Activated T-helper 9 cell treated with anti-CD3 and anti-CD28 coated beads, Interleukin-2, amount 50 U/mL, for 16 hours (primary cell): ENCODE measurements around the gene IZUMO1.
"Not testable (repeated sequence)": the region's sequence is repeated elsewhere in the genome, so short reads cannot be mapped to it uniquely, and the experiment has no call there.

Experiments used
- DNase-seq: peaks from one replicate; pipeline ENCODE4 v3.0.0-alpha.2; 2020; ENCODE audit warnings: low read depth

Gene IZUMO1

DNA sequence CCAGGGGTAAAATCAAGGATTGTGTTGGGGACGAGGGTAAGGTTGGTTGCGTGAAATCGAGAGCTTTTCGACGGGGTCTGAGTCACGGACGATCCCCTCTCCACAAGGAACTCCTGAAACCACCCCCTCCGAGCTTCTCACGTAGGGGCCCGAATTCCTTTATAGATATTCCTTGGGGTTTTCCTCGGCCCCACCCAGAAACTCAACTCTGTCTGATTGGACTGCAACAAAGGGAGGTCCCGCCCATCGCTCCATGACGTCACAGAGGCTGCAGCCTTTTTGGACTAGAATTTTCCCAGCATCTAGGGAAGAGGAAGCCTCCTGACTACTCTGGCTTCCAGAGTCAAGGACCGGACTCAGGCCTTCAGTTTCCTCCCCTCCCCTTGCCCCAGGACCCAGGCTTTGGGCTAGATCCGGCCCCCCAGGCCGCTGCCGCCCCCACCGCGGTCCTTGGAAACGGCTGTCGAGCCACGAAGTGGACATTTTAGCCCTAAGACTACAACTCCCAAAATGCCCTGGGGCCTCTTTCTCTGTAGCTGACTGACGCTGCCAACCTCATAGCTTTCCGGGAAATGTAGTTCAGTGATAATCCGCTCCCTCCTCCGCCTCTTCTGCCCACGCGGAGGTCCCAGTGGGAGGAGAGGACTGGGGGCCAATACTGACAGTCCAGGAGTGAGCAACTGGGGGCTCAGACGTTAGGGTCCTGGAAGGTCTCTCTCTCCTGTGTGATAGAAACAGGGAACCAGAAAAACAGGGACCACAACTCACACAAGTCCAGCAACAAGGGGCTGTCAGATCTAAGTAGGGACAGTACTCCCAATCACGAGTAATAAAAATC, at the start of gene IZUMO1:
IZUMO1 (minus strand) TSS at position 172 of the 838 bp plus-strand sequence. CDS start 1,050 bp downstream, outside the sequence.
- no peak for DNase-seq

DNA sequence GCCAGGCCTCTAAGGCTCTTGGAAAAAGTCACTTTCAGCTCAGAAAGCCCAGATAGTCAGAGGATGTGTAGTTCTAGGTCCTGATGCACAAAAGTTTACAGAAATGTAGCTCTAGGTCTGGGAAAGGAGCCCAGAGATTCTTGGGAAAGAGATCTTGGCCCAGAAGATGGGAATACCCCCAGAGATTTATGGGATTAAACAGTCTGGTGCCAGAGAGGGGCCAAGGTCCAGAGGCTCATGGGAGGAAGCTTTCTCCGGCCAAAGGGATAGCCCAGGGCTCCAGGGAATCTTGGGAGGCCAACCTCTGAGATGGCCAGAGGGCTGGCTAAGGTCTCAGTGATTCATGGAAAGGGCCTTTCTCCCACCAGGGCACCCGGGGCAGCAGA, 49.0 kb upstream of the IZUMO1 start:
- no peak for DNase-seq

DNA sequence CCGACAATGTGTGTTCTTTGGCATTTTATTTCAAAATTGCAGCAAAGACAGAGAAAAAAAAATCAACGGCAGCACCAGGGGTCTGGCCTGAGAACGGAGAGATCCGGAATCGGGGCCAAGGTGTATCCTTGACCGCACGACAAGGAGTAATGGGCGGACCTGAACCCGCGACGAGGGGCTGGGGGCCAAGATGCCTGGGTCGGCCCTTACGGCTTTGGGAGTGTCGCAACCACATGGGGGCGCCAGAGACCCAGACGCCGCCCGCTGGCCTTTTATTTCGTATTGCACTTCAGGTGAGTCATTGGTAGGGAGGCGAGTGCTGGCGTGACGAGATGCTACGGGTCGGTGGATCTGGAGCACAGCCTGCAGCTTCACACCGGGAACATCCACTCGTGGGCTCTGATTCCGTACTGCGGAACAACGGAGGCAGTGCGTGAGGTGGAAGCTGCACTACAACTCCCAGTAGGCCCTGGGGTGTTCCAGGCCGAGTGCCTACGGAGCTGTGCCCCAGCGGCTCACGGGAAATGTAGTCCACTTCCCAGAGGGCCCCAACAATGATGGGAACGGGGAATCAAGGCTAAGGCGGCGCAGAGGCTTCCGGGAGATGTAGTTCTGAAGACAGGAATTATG, 48.5 kb upstream of the IZUMO1 start:
- DNase-seq, result peak; percentile 71

DNA sequence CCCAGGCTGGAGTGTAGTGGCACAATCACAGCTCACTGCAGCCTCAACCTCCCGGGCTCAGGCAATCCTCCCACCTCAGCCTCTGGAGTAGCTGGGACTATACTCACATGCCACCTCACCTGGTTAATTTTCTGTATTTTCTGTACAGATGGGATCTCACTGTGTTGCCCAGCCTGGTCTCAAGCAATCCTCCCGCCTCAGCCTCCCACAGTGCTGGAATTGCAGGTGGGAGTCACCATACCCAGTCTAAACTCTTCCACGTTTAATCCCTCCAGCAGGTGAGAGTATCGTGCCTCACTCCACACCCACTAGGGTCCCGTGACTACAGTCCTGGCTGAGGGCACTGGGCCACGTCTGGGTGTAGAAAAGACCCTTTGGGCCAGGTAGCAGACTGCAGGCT, 47.6 kb upstream of the IZUMO1 start:
- no peak for DNase-seq

- DNase-seq, result no peak
These were observed 46.6 kb upstream of the IZUMO1 start for GRCh38 chr19:48793271-48793670.

DNA sequence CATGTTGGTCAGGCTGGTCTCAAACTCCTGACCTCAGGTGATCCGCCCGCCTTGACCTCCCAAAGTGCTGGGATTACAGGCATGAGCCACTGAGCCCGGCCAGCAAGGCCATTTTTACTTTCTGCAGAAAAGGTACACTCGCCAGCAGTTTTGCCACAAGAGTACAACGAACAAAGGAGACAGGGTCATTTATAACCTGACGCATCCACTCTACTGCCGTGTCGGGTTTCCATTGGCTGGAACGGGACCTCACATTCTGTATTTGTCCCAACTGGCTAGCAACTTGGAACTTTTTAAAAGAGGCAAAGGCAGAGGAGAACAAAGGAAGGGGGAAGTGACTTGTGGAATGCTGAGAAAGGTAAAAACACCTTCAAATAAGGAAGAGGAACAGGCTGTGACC, 40.6 kb upstream of the IZUMO1 start:
- not testable (repeated sequence) for DNase-seq

DNA sequence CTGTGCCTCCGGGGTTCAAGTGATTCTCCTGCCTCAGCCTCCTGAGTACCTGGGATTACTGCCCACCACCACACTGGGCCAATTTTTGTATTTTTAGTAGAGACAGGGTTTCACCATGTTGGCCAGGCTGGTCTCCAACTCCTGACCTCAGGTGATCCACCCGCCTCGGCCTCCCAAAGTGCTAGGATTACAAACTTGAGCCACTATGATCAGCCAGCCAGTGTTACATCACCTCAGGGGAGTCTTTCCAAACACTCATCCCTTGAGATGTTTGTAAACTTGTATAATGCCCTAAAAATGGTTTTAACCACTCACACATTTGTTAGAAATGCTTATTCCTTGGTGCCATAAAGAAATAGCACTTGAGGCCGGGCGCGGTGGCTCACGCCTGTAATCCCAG, 39.7 kb upstream of the IZUMO1 start:
- not testable (repeated sequence) for DNase-seq

GRCh38 chr19:48784527-48784926, 37.8 kb upstream of the IZUMO1 start:
- DNase-seq, result no peak

GRCh38 chr19:48780631-48781391, 34.1 kb upstream of the IZUMO1 start:
- no peak for DNase-seq

GRCh38 chr19:48779636-48780035, 32.9 kb upstream of the IZUMO1 start:
- DNase-seq, result no peak

GRCh38 chr19:48777720-48778119, 31.0 kb upstream of the IZUMO1 start:
- DNase-seq, result no peak

DNA sequence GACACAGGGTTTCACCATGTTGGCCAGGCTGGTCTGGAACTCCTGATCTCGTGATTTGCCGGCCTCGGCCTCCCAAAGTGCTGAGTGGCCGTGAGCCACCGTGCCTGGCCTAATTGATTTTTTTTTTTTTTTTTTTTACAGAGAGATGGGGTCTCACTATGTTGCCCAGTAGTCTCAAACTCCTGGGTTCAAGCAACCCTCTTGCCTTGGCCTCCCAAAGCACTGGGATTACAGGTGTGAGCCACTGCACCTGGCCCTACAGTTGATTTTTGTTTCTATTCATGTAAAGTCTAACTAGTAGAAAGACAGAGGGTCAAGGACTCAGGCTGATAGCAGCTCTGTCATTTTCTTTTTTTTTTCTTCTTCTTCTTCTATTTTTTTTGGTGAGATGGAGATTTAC, 30.4 kb upstream of the IZUMO1 start:
- DNase-seq, result no peak

DNA sequence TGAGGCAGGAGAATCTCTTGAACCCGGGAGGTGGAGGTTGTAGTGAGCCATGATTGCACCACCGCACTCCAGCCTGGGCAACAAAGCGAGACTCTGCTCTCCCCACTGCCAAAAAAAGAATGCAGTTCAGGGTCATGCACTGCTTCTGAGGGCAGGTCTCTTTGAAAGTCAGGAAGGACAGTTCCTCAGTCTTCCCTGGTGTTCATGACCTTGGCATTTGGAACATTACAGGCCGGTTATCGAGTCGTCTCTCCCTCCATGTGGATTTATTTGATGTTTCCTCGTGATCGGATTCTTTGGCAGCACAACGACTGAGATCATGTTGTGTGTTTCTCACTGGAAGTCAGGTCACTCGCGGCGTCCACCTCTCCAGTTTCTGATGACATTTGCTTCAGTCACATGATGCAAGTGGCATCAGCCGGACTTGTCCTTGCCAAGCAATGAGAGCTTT, 25.8 kb upstream of the IZUMO1 start:
- no peak for DNase-seq

GRCh38 chr19:48770734-48771472, 24.2 kb upstream of the IZUMO1 start:
- DNase-seq, result no peak

GRCh38 chr19:48770266-48770665, 23.6 kb upstream of the IZUMO1 start:
- no peak for DNase-seq

- no peak for DNase-seq
These were observed 22.4 kb upstream of the IZUMO1 start for GRCh38 chr19:48768994-48769713.

GRCh38 chr19:48768171-48768753, 21.6 kb upstream of the IZUMO1 start:
- not testable (repeated sequence) for DNase-seq

DNA sequence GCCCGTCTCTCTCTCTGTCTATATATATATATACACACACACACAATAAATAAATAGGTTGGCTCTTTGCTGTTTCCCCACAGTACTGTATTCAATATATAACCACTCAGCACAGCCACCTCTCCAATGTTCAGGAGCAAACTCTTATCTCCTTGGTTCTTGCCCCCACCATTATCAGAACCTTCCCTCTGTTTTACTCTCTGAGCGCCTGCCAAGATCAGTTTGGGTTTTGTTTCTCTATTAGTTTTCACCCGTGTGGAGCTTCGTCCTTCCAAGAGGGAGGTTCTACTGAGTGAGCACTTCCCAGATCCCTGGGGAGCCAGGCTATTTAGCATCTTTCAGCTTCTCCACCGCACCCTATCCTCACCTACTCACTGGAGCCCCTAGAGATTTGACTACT, 19.1 kb upstream of the IZUMO1 start:
- DNase-seq, result not testable (repeated sequence)

DNA sequence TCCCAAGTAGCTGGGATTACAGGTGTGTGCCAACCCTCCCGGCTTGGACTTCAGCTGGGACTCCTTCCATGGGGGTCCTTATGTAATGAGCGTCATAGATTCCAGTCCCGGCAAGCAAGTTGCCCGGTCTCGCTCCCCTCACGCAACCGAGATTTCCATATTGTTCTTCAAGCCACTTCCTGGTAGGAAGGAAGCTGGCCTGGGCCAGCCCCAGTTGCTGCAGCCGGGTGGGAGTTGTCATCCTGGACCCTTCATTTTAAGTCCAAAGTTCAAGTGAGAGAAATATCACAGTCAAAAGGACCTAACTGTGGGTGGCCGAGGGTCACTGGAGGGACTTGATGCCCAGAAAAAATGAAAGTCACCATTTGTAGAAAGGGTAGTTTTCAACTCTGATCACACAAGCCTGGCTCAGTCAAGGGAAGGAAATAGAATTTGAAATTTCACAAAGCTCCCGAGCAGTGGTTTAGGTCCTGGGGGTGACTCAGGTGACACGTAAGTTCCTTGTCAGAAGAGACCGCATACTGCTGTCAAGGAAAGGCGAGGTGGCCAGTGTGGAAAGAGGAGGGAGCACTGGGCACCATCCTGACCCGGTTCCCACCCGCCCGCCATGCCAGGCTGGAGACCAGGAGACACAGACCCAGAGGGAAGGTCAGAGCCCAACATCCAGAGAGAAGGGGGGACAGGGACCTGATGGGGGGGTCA, 13.9 kb upstream of the IZUMO1 start:
- no peak for DNase-seq

GRCh38 chr19:48757741-48758144, 11.0 kb upstream of the IZUMO1 start:
- DNase-seq, result no peak
